ENCODE results near the gene ELK4. TPM values are rescaled to one million over a fixed set of nuclear protein-coding genes. Genes with fewer than 3 reads are reported as not detected.

The ELK4 gene
- total RNA-seq, 4 donors from 2014 or later, result 13.2 to 27.7 (median 16.0) TPM

DNA sequence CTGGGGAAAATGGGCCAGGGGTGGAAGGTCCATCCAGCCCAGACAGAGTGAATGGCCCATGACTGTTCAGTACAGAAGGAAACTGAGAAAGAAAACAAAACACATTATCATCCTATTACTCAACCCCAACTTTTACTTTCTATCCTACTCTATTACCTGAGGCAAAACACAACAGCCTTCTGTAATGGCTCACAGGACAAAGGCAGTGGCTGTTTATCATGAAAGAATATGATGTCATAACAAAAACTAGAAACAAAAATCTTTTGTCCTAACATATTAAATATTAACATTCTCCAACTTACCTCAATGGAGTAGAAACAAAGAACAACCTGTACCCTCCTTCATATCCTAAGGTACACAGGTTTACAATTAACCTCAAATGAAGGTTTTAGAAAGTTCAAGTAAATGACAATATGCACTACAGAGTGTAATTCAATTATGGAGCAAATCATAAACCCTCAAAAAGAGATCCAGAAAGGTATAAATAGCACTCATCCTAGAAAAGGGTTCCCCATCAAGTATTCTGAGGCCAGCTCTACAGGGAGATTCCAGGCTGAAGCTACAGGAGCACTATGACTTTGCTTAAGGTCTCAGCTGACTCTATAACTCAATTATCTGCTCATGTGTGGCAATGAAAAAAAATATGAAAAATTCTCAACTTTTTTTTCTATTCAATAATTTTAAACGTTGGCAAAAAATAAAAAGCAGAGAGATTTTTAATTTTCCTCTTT is 15.1 kb downstream of the ELK4 start:
- Histone ChIP-seq H3K36me3 (peaks cover 0 to 95% (median 13%) of the 10 kb centered on the region in 3 donors), H3K27ac (no peak overlapping the region), H3K9me3 (no peaks in the 10 kb centered on the region), H3K4me1 (peaks cover 0 to 11% (median 0%) of the 10 kb centered on the region in 3 donors), H3K4me3 (no peak overlapping the region), H3K27me3 (no peaks in the 10 kb centered on the region)
- WGBS, 2 donors, result 65 to 75% methylated on average over 1 of the region's 1 CpG
- intact Hi-C loops (cut with DNase I), result no loop called here
- no peak for TF ChIP-seq POLR2A (IDR thresholded peaks at IDR 0.05)
- TF ChIP-seq, protein P1, sequence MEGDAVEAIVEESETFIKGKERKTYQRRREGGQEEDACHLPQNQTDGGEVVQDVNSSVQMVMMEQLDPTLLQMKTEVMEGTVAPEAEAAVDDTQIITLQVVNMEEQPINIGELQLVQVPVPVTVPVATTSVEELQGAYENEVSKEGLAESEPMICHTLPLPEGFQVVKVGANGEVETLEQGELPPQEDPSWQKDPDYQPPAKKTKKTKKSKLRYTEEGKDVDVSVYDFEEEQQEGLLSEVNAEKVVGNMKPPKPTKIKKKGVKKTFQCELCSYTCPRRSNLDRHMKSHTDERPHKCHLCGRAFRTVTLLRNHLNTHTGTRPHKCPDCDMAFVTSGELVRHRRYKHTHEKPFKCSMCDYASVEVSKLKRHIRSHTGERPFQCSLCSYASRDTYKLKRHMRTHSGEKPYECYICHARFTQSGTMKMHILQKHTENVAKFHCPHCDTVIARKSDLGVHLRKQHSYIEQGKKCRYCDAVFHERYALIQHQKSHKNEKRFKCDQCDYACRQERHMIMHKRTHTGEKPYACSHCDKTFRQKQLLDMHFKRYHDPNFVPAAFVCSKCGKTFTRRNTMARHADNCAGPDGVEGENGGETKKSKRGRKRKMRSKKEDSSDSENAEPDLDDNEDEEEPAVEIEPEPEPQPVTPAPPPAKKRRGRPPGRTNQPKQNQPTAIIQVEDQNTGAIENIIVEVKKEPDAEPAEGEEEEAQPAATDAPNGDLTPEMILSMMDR (IDR thresholded peaks at IDR 0.05), result no peak
- DNase-seq, result no peak

DNA sequence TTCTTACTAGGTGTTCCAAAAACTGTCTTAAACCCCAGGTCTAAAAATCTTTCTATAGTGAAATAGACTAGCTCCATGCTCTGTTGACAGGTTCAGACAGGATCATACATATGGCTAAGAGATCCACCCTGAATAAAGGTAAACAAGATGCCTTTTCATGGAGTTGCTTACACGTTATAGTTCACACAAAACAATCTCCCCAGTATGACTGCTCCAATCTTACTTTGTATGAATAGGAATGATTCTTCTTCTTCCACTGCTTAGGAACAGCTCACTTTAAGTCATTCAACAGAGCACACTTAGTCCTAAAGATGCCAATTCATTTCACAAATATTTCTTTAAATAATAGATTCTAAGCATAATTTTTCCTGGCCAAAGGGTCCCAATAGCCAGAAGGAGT is 16.0 kb downstream of the ELK4 start:
- intact Hi-C loops (cut with DNase I), result no loop called here
- Histone ChIP-seq H3K27ac (no peak overlapping the region), H3K9me3 (no peaks in the 10 kb centered on the region), H3K4me1 (peaks cover 0 to 21% (median 6%) of the 10 kb centered on the region in 3 donors), H3K4me3 (no peak overlapping the region), H3K36me3 (peaks cover 0 to 86% (median 13%) of the 10 kb centered on the region in 3 donors), H3K27me3 (no peaks in the 10 kb centered on the region)
- no peak for DNase-seq
- TF ChIP-seq, protein P1 (IDR thresholded peaks at IDR 0.05), result no peak
- no peak for TF ChIP-seq POLR2A (IDR thresholded peaks at IDR 0.05)
- 19 to 48% methylated on average over 1 of the region's 1 CpG for WGBS, 2 donors

DNA sequence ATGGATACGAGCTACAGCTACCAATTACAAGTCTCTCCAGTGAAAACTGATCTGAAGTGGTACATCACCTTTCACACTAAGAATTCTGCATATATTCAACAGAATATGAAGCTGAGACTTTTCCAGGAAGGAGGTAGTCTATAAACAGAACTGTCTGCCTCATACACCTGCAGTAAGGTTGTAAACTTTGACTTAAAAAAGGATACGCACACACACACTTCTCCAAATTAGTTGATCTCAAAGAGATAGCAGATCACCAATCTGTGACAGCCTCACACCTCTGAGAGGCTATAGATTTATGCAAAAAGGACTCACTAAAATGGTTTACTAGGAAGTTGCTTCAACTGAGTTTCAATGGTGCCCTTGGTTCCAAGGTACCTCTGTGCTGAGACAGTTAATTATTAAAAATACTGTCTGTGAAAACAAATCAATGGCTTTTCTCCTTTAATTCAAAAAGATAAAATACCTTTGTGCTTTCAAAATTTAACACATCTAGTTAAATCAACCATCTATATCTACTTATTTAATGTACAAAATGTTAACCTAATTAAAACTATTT is 17.9 kb downstream of the ELK4 start:
- 86 to 94% methylated on average over 2 of the region's 2 CpGs for WGBS, 2 donors
- intact Hi-C loops (cut with DNase I), result no loop called here
- Histone ChIP-seq H3K4me3 (no peak overlapping the region), H3K27me3 (no peaks in the 10 kb centered on the region), H3K27ac (no peak overlapping the region), H3K9me3 (no peaks in the 10 kb centered on the region), H3K36me3 (peaks cover 0 to 68% (median 4%) of the 10 kb centered on the region in 3 donors), H3K4me1 (peaks cover 5 to 34% (median 16%) of the 10 kb centered on the region in 3 donors)
- no peak for DNase-seq
- TF ChIP-seq, protein P1 (IDR thresholded peaks at IDR 0.05), result no peak
- TF ChIP-seq POLR2A (IDR thresholded peaks at IDR 0.05), result no peak

DNA sequence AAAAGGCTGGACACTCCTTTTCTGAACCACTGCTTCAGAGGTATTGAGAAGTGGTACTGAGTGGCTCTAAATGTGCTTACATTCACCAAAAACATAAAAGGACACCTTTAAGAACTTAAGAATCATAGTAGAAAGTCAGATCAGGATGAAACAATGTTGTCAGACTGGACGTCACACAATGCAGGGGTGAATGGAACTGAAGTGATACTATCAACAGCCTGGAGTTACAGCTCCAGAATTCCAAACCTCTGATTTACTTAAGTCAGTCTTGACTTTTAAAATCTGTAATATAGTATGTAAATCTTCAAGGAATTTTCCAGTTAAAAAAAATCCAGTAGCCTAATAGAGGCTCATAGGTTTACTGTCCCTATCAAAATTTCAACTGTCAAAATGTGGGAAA is 19.3 kb downstream of the ELK4 start:
- H3K27ac ChIP-seq, result no peak overlapping the region
- H3K36me3 ChIP-seq, result peaks cover 0 to 54% (median 0%) of the 10 kb centered on the region in 3 donors
- TF ChIP-seq, protein P1 (IDR thresholded peaks at IDR 0.05), result no peak
- no peak for TF ChIP-seq POLR2A (IDR thresholded peaks at IDR 0.05)
- DNase-seq, result no peak
- H3K4me3 ChIP-seq, result no peak overlapping the region
- intact Hi-C loops (cut with DNase I), result no loop called here
- H3K27me3 ChIP-seq, result no peaks in the 10 kb centered on the region
- H3K4me1 ChIP-seq, result peaks cover 5 to 34% (median 16%) of the 10 kb centered on the region in 3 donors
- 88 to 93% methylated on average over 1 of the region's 1 CpG for WGBS, 2 donors
- no peaks in the 10 kb centered on the region for H3K9me3 ChIP-seq

DNA sequence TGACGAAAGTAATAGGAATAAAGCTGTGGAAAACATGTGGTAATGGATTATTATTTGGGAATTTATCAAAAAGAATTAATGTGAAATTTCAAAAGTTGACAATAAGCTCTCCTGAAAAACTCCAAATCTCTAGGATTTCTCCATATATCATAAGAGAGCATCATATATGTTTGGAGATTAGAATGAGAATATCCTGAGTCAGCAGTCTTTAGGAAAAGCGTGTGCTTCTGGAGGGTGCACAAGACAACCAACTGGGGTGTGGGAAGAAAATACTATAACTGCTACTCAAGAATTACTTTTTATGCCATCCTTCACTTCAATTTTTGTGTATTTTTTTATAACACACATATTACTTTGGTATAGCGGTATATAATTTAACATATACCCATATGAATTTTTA is 19.7 kb downstream of the ELK4 start:
- peak overlapping the region in 1 of 4 donors; percentile 55 for H3K27ac ChIP-seq
- H3K4me1 ChIP-seq, result peaks cover 5 to 34% (median 16%) of the 10 kb centered on the region in 3 donors
- TF ChIP-seq POLR2A (IDR thresholded peaks at IDR 0.05), result no peak
- TF ChIP-seq, protein P1 (IDR thresholded peaks at IDR 0.05), result no peak
- H3K9me3 ChIP-seq, result no peaks in the 10 kb centered on the region
- intact Hi-C loops (cut with DNase I), result no loop called here
- H3K27me3 ChIP-seq, result no peaks in the 10 kb centered on the region
- 92 to 93% methylated on average over 3 of the region's 3 CpGs for WGBS, 2 donors
- DNase-seq, result no peak
- H3K4me3 ChIP-seq, result no peak overlapping the region
- peaks cover 0 to 52% (median 0%) of the 10 kb centered on the region in 3 donors for H3K36me3 ChIP-seq

Measured in esophagus squamous epithelium (tissue), 5 donors.